Measurements from ENCODE around the gene SLC13A4.

GRCh38 chr7:135744938-135745702, 17.1 kb upstream of the SLC13A4 start:
- no peak for TF ChIP-seq CTCF (conservative IDR thresholded peaks at IDR 0.05; ENCODE audit: low read depth, low read length)
- TF ChIP-seq SMC3 (IDR thresholded peaks at IDR 0.05; ENCODE audit: low read depth, low read length) = no peak
- TF ChIP-seq RFX5 (IDR thresholded peaks at IDR 0.05; ENCODE audit: low read depth, low read length) = no peak
- TF ChIP-seq POLR2A (IDR thresholded peaks at IDR 0.05; ENCODE audit: low read depth, low read length) = no peak
- TF ChIP-seq FOS (IDR thresholded peaks at IDR 0.05; ENCODE audit: low read depth, low read length) = peak; percentile 36; the same call in 1 of the 2 replicates
- no peak; the same call in 1 of the 2 replicates for TF ChIP-seq USF2 (IDR thresholded peaks at IDR 0.05; ENCODE audit: low read depth, low read length)
- 0 out of 2 replicates have a peak, but pooled peaks have one; percentile 30 for TF ChIP-seq MXI1 (IDR thresholded peaks at IDR 0.05; ENCODE audit: borderline replicate concordance, low read depth, low read length)
- no peak for TF ChIP-seq RCOR1 (IDR thresholded peaks at IDR 0.05; ENCODE audit: insufficient replicate concordance, low read length)
- no peak for TF ChIP-seq MAFK (IDR thresholded peaks at IDR 0.05; ENCODE audit: low read depth, low read length)
- TF ChIP-seq CHD1 (IDR thresholded peaks at IDR 0.05; ENCODE audit: low read depth, low read length) = no peak

All from IMR-90 (cell line).